Neural cell (in vitro differentiated cells): ENCODE results near the gene CEP72. TPM values are rescaled to one million over a fixed set of nuclear protein-coding genes. Genes with fewer than 3 reads are reported as not detected.

Source experiments
- H2AFZ ChIP-seq: fragments of 200-600, 300-800 bp; sonication (generic), shearing (Covaris generic); 2 replicates; pipeline ENCODE4 v1.6.0; 2014; ENCODE audit warnings: low read depth, mild to moderate bottlenecking, antibody characterized with exemption, low read length, moderate library complexity
- H3F3A ChIP-seq: fragments of 200-600 bp; shearing (Covaris generic); 2 replicates; pipeline ENCODE4 v1.6.1; 2016; ENCODE audit warnings: mild to moderate bottlenecking, moderate library complexity, mixed read lengths, antibody characterized with exemption, low read length; ENCODE audit not compliant: insufficient read depth, poor library complexity, severe bottlenecking
- H3K27ac ChIP-seq: fragments of 200-600, 300-800 bp; sonication (generic), shearing (Covaris generic); 2 replicates; pipeline ENCODE4 v1.5.1; 2014; ENCODE audit warnings: mild to moderate bottlenecking, low read length, moderate library complexity
- H3K27me3 ChIP-seq: fragments of 300-800, 200-600 bp; sonication (generic), shearing (Covaris generic); 2 replicates; pipeline ENCODE4 v1.6.0; 2014; ENCODE audit warnings: mild to moderate bottlenecking, low read depth, low read length, moderate library complexity; ENCODE audit not compliant: insufficient read depth
- H3K36me3 ChIP-seq: fragments of 300-800, 200-600 bp; sonication (generic), shearing (Covaris generic); 2 replicates; pipeline ENCODE4 v1.5.1; 2014; ENCODE audit warnings: mild to moderate bottlenecking, antibody characterized with exemption, low read length, moderate library complexity; ENCODE audit not compliant: insufficient read depth
- H3K4me2 ChIP-seq: fragments of 300-800, 200-600 bp; sonication (generic), shearing (Covaris generic); 2 replicates; pipeline ENCODE4 v1.6.0; 2014; ENCODE audit warnings: mild to moderate bottlenecking, low read length
- H3K4me3 ChIP-seq: fragments of 300-800, 200-600 bp; sonication (generic), shearing (Covaris generic); 2 replicates; pipeline ENCODE4 v1.5.1; 2014; ENCODE audit warnings: mild to moderate bottlenecking, low read length, moderate library complexity
- H3K79me2 ChIP-seq: fragments of 200-600 bp; shearing (Covaris generic); replicated peaks from 2 replicates; pipeline ENCODE4 v1.6.0; 2014; ENCODE audit warnings: mild to moderate bottlenecking, low read length, moderate library complexity; ENCODE audit not compliant: insufficient read depth
- H3K9ac ChIP-seq: fragments of 300-800, 200-600 bp; sonication (generic), shearing (Covaris generic); 2 replicates; pipeline ENCODE4 v1.6.1; 2016; ENCODE audit warnings: mild to moderate bottlenecking, low read length, mixed read lengths
- H3K9me2 ChIP-seq: fragments of 200-600 bp; shearing (Covaris generic); 2 replicates; pipeline ENCODE4 v1.6.1; 2016; ENCODE audit warnings: mild to moderate bottlenecking, low read length, mixed read lengths; ENCODE audit not compliant: insufficient read depth
- H3K9me3 ChIP-seq: fragments of 200-600, 300-800 bp; sonication (generic), shearing (Covaris generic); 2 replicates; pipeline ENCODE4 v1.6.1; 2016; ENCODE audit warnings: mild to moderate bottlenecking, mixed run types, low read length, moderate library complexity, mixed read lengths
- H4K20me1 ChIP-seq: fragments of 200-600 bp; shearing (Covaris generic); 2 replicates; pipeline ENCODE4 v1.6.1; 2016; ENCODE audit warnings: mild to moderate bottlenecking, mixed run types; ENCODE audit not compliant: insufficient read depth
- EP300 ChIP-seq: fragments of 450-650 bp; conservative IDR thresholded peaks from 2 replicates; pipeline ENCODE4 v1.6.1; 2014; ENCODE audit warnings: antibody characterized with exemption, mild to moderate bottlenecking, moderate library complexity; ENCODE audit not compliant: poor library complexity, severe bottlenecking
- EZH2 ChIP-seq: fragments of 200-600, 300-800 bp; shearing (Covaris generic), sonication (generic); IDR thresholded peaks from 2 replicates; pipeline ENCODE4 v1.6.1; 2014; ENCODE audit warnings: antibody characterized with exemption, low read length, borderline replicate concordance, mild to moderate bottlenecking; ENCODE audit not compliant: insufficient read depth, poor library complexity, severe bottlenecking
- MXI1 ChIP-seq: fragments of 450-650 bp; conservative IDR thresholded peaks from 2 replicates; pipeline ENCODE4 v1.6.1; 2014; ENCODE audit warnings: antibody characterized with exemption, mild to moderate bottlenecking; ENCODE audit not compliant: poor library complexity, severe bottlenecking
- POLR2AphosphoS5 ChIP-seq: IDR thresholded peaks from 2 replicates; pipeline ENCODE4 v1.6.1; 2012
- RAD21 ChIP-seq: fragments of 450-650 bp; conservative IDR thresholded peaks from 2 replicates; pipeline ENCODE4 v1.6.1; 2014; ENCODE audit warnings: antibody characterized with exemption, mild to moderate bottlenecking, moderate library complexity
- SMC3 ChIP-seq: fragments of 450-650 bp; conservative IDR thresholded peaks from 2 replicates; pipeline ENCODE4 v1.6.1; 2014; ENCODE audit warnings: antibody characterized with exemption, mild to moderate bottlenecking, moderate library complexity; ENCODE audit not compliant: poor library complexity
- TAF1 ChIP-seq: IDR thresholded peaks from 2 replicates; pipeline ENCODE4 v1.6.1; 2012; ENCODE audit warnings: low read depth
- polyA plus RNA-seq: library from polyadenylated mRNA; depleted of rRNA; stranded (reverse); fragments of >200 nt; gene quantifications from 2 replicates; pipeline ENCODE4 v1.2.3, GENCODE V29; 2014
- TF ChIP-seq, protein P1 (sequence below): IDR thresholded peaks from 2 replicates; pipeline ENCODE4 v1.6.1; 2012; ENCODE audit warnings: borderline replicate concordance
- TF ChIP-seq, protein P2 (sequence below): fragments of 450-650 bp; IDR thresholded peaks from 2 replicates; pipeline ENCODE4 v1.5.1; 2014; ENCODE audit warnings: antibody characterized with exemption, mild to moderate bottlenecking, moderate library complexity; ENCODE audit not compliant: poor library complexity, severe bottlenecking

CEP72 gene
- polyA plus RNA-seq, 1 donor from 2014 or later, result 5.9 TPM

DNA sequence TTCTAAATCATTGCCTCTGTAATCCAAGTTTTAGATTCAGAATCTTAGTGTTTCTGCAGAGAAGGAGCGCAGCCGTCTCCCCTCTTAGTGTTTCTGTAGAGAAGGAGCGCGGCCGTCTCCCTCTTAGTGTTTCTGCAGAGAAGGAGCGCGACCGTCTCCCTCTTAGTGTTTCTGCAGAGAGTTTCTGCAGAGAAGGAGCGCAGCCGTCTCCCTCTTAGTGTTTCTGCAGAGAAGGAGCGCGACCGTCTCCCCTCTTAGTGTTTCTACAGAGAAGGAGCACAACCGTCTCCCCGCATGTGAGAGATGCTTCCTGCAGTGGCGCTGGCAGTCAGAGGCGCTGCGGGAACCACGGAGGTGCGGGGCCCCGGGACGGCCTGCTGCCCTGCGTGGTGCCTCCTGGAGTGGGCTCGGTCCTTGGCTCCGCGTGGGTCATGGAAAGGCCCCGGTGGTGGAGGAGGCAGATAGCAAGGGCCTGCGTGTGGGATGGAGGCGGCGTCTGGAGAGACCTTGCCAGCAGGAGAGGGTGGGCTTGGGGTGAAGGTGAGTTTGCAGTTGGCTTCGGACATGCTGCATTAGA lies 10.9 kb downstream of the CEP72 start:
- no peak overlapping the region for H2AFZ ChIP-seq
- H3K27ac ChIP-seq, result no peak overlapping the region
- H4K20me1 ChIP-seq, result no peaks in the 10 kb centered on the region
- H3K4me2 ChIP-seq, result no peak overlapping the region
- H3K36me3 ChIP-seq, result no peaks in the 10 kb centered on the region
- H3K9me3 ChIP-seq, result no peaks in the 10 kb centered on the region
- H3K9ac ChIP-seq, result no peak overlapping the region
- H3K4me3 ChIP-seq, result no peak overlapping the region
- no peak for TF ChIP-seq POLR2AphosphoS5
- no peak for TF ChIP-seq EZH2
- no peak for TF ChIP-seq EP300
- TF ChIP-seq RAD21, result no peak
- TF ChIP-seq SMC3, result no peak
- TF ChIP-seq, protein P1, sequence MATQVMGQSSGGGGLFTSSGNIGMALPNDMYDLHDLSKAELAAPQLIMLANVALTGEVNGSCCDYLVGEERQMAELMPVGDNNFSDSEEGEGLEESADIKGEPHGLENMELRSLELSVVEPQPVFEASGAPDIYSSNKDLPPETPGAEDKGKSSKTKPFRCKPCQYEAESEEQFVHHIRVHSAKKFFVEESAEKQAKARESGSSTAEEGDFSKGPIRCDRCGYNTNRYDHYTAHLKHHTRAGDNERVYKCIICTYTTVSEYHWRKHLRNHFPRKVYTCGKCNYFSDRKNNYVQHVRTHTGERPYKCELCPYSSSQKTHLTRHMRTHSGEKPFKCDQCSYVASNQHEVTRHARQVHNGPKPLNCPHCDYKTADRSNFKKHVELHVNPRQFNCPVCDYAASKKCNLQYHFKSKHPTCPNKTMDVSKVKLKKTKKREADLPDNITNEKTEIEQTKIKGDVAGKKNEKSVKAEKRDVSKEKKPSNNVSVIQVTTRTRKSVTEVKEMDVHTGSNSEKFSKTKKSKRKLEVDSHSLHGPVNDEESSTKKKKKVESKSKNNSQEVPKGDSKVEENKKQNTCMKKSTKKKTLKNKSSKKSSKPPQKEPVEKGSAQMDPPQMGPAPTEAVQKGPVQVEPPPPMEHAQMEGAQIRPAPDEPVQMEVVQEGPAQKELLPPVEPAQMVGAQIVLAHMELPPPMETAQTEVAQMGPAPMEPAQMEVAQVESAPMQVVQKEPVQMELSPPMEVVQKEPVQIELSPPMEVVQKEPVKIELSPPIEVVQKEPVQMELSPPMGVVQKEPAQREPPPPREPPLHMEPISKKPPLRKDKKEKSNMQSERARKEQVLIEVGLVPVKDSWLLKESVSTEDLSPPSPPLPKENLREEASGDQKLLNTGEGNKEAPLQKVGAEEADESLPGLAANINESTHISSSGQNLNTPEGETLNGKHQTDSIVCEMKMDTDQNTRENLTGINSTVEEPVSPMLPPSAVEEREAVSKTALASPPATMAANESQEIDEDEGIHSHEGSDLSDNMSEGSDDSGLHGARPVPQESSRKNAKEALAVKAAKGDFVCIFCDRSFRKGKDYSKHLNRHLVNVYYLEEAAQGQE, result no peak
- TF ChIP-seq, protein P2, sequence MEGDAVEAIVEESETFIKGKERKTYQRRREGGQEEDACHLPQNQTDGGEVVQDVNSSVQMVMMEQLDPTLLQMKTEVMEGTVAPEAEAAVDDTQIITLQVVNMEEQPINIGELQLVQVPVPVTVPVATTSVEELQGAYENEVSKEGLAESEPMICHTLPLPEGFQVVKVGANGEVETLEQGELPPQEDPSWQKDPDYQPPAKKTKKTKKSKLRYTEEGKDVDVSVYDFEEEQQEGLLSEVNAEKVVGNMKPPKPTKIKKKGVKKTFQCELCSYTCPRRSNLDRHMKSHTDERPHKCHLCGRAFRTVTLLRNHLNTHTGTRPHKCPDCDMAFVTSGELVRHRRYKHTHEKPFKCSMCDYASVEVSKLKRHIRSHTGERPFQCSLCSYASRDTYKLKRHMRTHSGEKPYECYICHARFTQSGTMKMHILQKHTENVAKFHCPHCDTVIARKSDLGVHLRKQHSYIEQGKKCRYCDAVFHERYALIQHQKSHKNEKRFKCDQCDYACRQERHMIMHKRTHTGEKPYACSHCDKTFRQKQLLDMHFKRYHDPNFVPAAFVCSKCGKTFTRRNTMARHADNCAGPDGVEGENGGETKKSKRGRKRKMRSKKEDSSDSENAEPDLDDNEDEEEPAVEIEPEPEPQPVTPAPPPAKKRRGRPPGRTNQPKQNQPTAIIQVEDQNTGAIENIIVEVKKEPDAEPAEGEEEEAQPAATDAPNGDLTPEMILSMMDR, result no peak
- TF ChIP-seq TAF1, result no peak
- no peak for TF ChIP-seq MXI1
- no peaks in the 10 kb centered on the region for H3F3A ChIP-seq
- H3K79me2 ChIP-seq, result no peaks in the 10 kb centered on the region
- no peaks in the 10 kb centered on the region for H3K9me2 ChIP-seq
- no peaks in the 10 kb centered on the region for H3K27me3 ChIP-seq

DNA sequence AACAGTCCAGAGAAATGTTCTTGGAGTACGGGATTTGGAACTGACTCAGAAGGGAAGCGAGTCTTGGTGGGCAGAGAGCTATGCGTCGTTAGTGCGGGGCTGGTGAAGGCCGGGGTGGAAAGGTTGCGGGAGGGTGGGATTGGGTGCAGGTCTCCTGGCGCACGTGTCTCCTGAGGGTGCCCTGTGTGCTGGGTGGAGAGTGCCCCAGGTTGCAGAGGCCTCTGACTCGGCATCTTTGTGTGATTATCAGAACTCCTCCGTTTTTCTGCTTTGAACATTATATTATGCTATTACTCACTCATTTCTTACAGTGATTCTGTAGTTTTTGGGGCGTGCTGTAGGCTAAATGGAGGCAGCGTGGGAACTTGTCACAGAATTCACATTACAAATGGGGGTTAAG lies 11.4 kb downstream of the CEP72 start:
- TF ChIP-seq MXI1 (no peak), EZH2 (no peak), POLR2AphosphoS5 (no peak), TAF1 (no peak), RAD21 (no peak), EP300 (no peak), SMC3 (no peak)
- TF ChIP-seq, protein P2, result no peak
- TF ChIP-seq, protein P1, result no peak
- Histone ChIP-seq H4K20me1 (no peaks in the 10 kb centered on the region), H3K27me3 (no peaks in the 10 kb centered on the region), H3K9me3 (no peaks in the 10 kb centered on the region), H3K27ac (no peak overlapping the region), H3K9me2 (no peaks in the 10 kb centered on the region), H3K4me3 (no peak overlapping the region), H3K79me2 (no peaks in the 10 kb centered on the region), H3F3A (no peaks in the 10 kb centered on the region), H2AFZ (no peak overlapping the region), H3K4me2 (no peak overlapping the region), H3K36me3 (no peaks in the 10 kb centered on the region), H3K9ac (no peak overlapping the region)
